Calu3 (cell line): ENCODE measurements around the gene CRYBG3. TPM values are rescaled to one million over a fixed set of nuclear protein-coding genes. Genes with fewer than 3 reads are reported as not detected.

Experiments used
- BruUV-seq: library from RNA; stranded (reverse); fragments of 400-500 nt; replicated peaks from 2 replicates; lab custom pipeline; 2021; lab: Mats Ljungman, UMichigan
- CTCF ChIA-PET: fragments of 300-600 bp; sonication (Branson Sonifier 250); formaldehyde crosslinking; loops from one replicate; lab custom pipeline; 2022; ENCODE audit warnings: antibody characterized with exemption; lab: Charles Lee
- DNase-seq: peaks from one replicate; pipeline ENCODE4 v3.0.0; 2022
- H3K27ac Mint-ChIP-seq: one replicate; pipeline ENCODE4 v1.8.0; 2022; ENCODE audit warnings: mixed read lengths; ENCODE audit not compliant: unreplicated experiment
- H3K27me3 Mint-ChIP-seq: one replicate; pipeline ENCODE4 v1.8.0; 2022; ENCODE audit warnings: mixed read lengths; ENCODE audit not compliant: unreplicated experiment
- H3K36me3 Mint-ChIP-seq: one replicate; pipeline ENCODE4 v1.8.0; 2022; ENCODE audit warnings: mild to moderate bottlenecking, moderate library complexity, mixed read lengths; ENCODE audit not compliant: insufficient read depth, unreplicated experiment
- H3K4me1 Mint-ChIP-seq: one replicate; pipeline ENCODE4 v1.8.0; 2022; ENCODE audit warnings: mild to moderate bottlenecking, low read depth, mixed read lengths; ENCODE audit not compliant: unreplicated experiment
- H3K4me3 Mint-ChIP-seq: one replicate; pipeline ENCODE4 v1.8.0; 2022; ENCODE audit warnings: mild to moderate bottlenecking, low read depth, moderate library complexity, mixed read lengths; ENCODE audit not compliant: unreplicated experiment
- H3K9me3 Mint-ChIP-seq: one replicate; pipeline ENCODE4 v1.8.0; 2022; ENCODE audit warnings: low read depth, mixed read lengths; ENCODE audit not compliant: unreplicated experiment
- intact Hi-C: fragments of 100-400 bp; cut with micrococcal nuclease; formaldehyde crosslinking; loops from one replicate; pipeline ENCODE4 v1.10.0; 2022; ENCODE audit not compliant: unreplicated experiment
- total RNA-seq: library from RNA; stranded (reverse); gene quantifications from 2 replicates; pipeline ENCODE4 v1.2.3, GENCODE V29; 2022
- TF ChIP-seq, protein P1 (sequence below): fragments of 200-600 bp; IDR thresholded peaks from one replicate; pipeline ENCODE4 v1.8.0; 2022; ENCODE audit warnings: antibody characterized with exemption; ENCODE audit not compliant: unreplicated experiment

Gene CRYBG3
- total RNA-seq, 1 experiment from 2014 or later: 10.3 TPM

DNA sequence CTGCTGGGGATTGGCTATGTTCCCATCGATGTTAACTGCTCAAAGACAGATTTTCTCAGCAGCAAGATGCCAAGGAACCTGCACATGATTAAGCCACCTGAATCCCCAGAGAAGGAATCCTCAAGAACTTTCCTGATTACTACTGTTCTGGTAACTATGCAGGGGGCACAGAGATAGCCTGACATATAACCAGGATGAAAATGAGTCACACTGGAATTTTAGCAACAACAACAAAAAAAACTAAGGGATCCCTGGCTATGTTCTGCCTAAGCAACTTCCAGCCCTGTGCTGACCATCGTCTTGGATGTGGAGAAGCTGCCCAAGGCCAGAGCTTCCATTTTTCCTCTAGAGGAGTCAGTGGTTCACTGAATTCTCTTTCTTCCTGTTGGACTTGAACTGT lies 136.6 kb downstream of the CRYBG3 start:
- H3K4me1 Mint-ChIP-seq: peaks cover 14% of the 10 kb centered on the region
- CTCF ChIA-PET: no interaction called here
- no peak for DNase-seq
- H3K9me3 Mint-ChIP-seq: no peaks in the 10 kb centered on the region
- no TSS peak for BruUV-seq
- no peaks in the 10 kb centered on the region for H3K27me3 Mint-ChIP-seq
- H3K36me3 Mint-ChIP-seq: no peaks in the 10 kb centered on the region
- no peak overlapping the region for H3K27ac Mint-ChIP-seq
- H3K4me3 Mint-ChIP-seq: no peak overlapping the region
- TF ChIP-seq, protein P1, sequence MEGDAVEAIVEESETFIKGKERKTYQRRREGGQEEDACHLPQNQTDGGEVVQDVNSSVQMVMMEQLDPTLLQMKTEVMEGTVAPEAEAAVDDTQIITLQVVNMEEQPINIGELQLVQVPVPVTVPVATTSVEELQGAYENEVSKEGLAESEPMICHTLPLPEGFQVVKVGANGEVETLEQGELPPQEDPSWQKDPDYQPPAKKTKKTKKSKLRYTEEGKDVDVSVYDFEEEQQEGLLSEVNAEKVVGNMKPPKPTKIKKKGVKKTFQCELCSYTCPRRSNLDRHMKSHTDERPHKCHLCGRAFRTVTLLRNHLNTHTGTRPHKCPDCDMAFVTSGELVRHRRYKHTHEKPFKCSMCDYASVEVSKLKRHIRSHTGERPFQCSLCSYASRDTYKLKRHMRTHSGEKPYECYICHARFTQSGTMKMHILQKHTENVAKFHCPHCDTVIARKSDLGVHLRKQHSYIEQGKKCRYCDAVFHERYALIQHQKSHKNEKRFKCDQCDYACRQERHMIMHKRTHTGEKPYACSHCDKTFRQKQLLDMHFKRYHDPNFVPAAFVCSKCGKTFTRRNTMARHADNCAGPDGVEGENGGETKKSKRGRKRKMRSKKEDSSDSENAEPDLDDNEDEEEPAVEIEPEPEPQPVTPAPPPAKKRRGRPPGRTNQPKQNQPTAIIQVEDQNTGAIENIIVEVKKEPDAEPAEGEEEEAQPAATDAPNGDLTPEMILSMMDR: no peak
- intact Hi-C loops: no loop called here

GRCh38 chr3:97958796-97959195 lies 137.0 kb downstream of the CRYBG3 start:
- TF ChIP-seq, protein P1: no peak
- CTCF ChIA-PET: no interaction called here
- no peak for DNase-seq
- Mint-ChIP-seq H3K4me1 (peaks cover 14% of the 10 kb centered on the region), H3K36me3 (no peaks in the 10 kb centered on the region), H3K4me3 (no peak overlapping the region), H3K27me3 (no peaks in the 10 kb centered on the region), H3K27ac (no peak overlapping the region), H3K9me3 (no peaks in the 10 kb centered on the region)
- BruUV-seq: no TSS peak
- intact Hi-C loops: no loop called here

DNA sequence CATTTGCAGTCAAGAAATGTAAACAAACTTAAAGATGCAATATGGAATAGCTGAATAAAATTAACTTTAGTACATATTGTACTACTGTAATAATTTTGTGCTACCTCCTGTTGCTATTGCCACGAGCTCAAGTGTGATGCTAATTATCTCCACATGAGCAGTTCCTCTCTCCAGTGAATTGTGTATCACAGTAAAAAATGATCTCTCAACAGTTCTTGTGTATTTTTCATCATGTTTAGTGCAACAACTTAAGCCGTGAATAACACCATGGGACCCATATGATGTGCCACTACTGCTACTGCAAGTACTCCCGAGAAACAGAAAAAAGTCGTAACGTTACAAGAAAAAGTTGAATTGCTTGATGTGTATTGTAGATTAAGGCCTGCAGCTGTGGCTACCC lies 138.1 kb downstream of the CRYBG3 start:
- TF ChIP-seq, protein P1: no peak
- DNase-seq: no peak
- H3K4me1 Mint-ChIP-seq: peaks cover 14% of the 10 kb centered on the region
- H3K27me3 Mint-ChIP-seq: no peaks in the 10 kb centered on the region
- CTCF ChIA-PET: no interaction called here
- no peaks in the 10 kb centered on the region for H3K36me3 Mint-ChIP-seq
- no peaks in the 10 kb centered on the region for H3K9me3 Mint-ChIP-seq
- no peak overlapping the region for H3K27ac Mint-ChIP-seq
- BruUV-seq: no TSS peak
- intact Hi-C loops: no loop called here
- H3K4me3 Mint-ChIP-seq: no peak overlapping the region

DNA sequence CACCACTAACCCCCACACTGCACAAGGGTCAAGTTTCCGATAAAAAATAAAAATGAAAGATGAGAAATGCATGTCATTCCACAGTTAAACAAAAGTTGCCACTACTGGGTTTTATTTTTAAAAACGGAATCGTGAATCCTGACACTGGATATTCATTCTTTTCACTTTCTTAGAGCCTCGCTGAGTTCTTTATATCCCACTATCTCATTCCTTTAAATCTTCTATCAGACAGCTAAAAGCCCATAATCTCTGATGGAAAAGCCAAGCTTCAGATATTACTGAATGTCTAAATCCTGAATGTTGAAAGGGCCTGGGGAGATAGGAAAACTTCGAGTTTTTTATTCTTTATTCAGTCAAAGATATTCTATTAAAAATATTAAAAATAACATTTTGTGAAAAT lies 138.7 kb downstream of the CRYBG3 start:
- no TSS peak for BruUV-seq
- intact Hi-C loops: no loop called here
- H3K27ac Mint-ChIP-seq: no peak overlapping the region
- TF ChIP-seq, protein P1: no peak
- H3K4me3 Mint-ChIP-seq: no peak overlapping the region
- peaks cover 14% of the 10 kb centered on the region for H3K4me1 Mint-ChIP-seq
- H3K36me3 Mint-ChIP-seq: no peaks in the 10 kb centered on the region
- no peaks in the 10 kb centered on the region for H3K27me3 Mint-ChIP-seq
- no peaks in the 10 kb centered on the region for H3K9me3 Mint-ChIP-seq
- DNase-seq: no peak
- CTCF ChIA-PET: interaction anchor here (1.2 kb wide), 1 partner anchor 61 kb away, joined by 5 read pairs; no protein-coding TSS in a partner anchor
